HepG2 (cell line): ENCODE measurements around the gene RNF38. TPM values are rescaled to one million over a fixed set of nuclear protein-coding genes. Genes with fewer than 3 reads are reported as not detected.

ENCODE experiments used
- ATAC-seq: fragments of 200-7000 bp; cut with Tn5 transposase; 3 replicates; pipeline ENCODE4 v1.9.1; 2020; ENCODE audit warnings: mild to moderate bottlenecking, moderate library complexity
- BruUV-seq: library from RNA; stranded (reverse); fragments of 400-500 nt; replicated peaks from 2 replicates; lab custom pipeline; 2021; lab: Mats Ljungman, UMichigan
- CTCF ChIA-PET: fragments of 300-600 bp; formaldehyde crosslinking; extraction: SDS; loops from one replicate; lab custom pipeline; 2021; ENCODE audit warnings: low total read pairs, inconsistent platforms, low intra/inter-chr PET ratio; lab: Yijun Ruan, JAX
- POLR2A ChIA-PET: fragments of 350-600 bp; sonication (Branson Sonifier 250); formaldehyde crosslinking; loops from one replicate; lab custom pipeline; 2020; ENCODE audit warnings: antibody characterized with exemption, inconsistent platforms; lab: Yijun Ruan, JAX
- DNase-seq: peaks from one replicate; pipeline ENCODE4 v3.0.0-alpha.2; 2015; ENCODE audit warnings: low spot score
- FAIRE-seq: peaks from 3 replicates; lab custom pipeline; 2011; peaks lifted over from hg19 to GRCh38; lab: Jason Lieb, UNC
- H2AFZ ChIP-seq: one replicate; pipeline ENCODE4 v1.6.1; 2011; ENCODE audit warnings: low read length, inconsistent platforms
- H3K27ac ChIP-seq: fragments of 300-600 bp; 3 replicates; pipeline ENCODE4 v1.8.0; 2011; ENCODE audit warnings: mixed run types, mild to moderate bottlenecking, mixed read lengths, low read length, inconsistent platforms; ENCODE audit not compliant: insufficient read depth; ENCODE audit errors: extremely low read length
- H3K27me3 ChIP-seq, 2 experiments: fragments of 200-600 bp in 1 of 2; 2 replicates in 1 of 2; 3 replicates in 1 of 2; pipeline versions ENCODE4 v1.6.0 to v1.8.0; 2011; ENCODE audit warnings: low read length in 2 of 2, mild to moderate bottlenecking in 2 of 2, moderate library complexity in 2 of 2, inconsistent platforms in 1 of 2; ENCODE audit not compliant: insufficient read depth in 2 of 2, control insufficient read depth in 1 of 2
- H3K36me3 ChIP-seq, 2 experiments: fragments of 200-600 bp in 1 of 2; replicated peaks in 1 of 2; 2 replicates in 1 of 2; 3 replicates in 1 of 2; pipeline versions ENCODE4 v1.5.1 to v1.8.0; 2011; ENCODE audit warnings: low read length in 2 of 2, inconsistent platforms in 1 of 2; ENCODE audit not compliant: insufficient read depth in 2 of 2, control insufficient read depth in 1 of 2
- H3K4me1 ChIP-seq: 2 replicates; pipeline ENCODE4 v1.5.1; 2012; ENCODE audit warnings: low read length, inconsistent platforms; ENCODE audit not compliant: insufficient read depth
- H3K4me2 ChIP-seq: 2 replicates; pipeline ENCODE4 v1.6.0; 2011; ENCODE audit warnings: low read depth, low read length, inconsistent platforms
- H3K4me3 ChIP-seq, 3 experiments: fragments of 200-600 bp in 1 of 3; sonication (generic), shearing (Covaris generic) in 1 of 3; replicated peaks in 1 of 3; 2 replicates each; pipeline ENCODE4 v1.5.1; 2011 to 2016; ENCODE audit warnings: low read length in 3 of 3, inconsistent platforms in 2 of 3, low read depth in 2 of 3, mild to moderate bottlenecking in 2 of 3, control low read depth in 1 of 3, mixed read lengths in 1 of 3; ENCODE audit not compliant: insufficient read depth in 1 of 3
- H3K79me2 ChIP-seq: one replicate; pipeline ENCODE4 v1.6.1; 2011; ENCODE audit warnings: low read length, inconsistent platforms; ENCODE audit not compliant: insufficient read depth
- H3K9ac ChIP-seq: 2 replicates; pipeline ENCODE4 v1.6.0; 2011; ENCODE audit warnings: mild to moderate bottlenecking, low read depth, low read length, inconsistent platforms; ENCODE audit not compliant: insufficient read depth
- H3K9me3 ChIP-seq: 2 replicates; pipeline ENCODE4 v1.5.1; 2012; ENCODE audit warnings: mild to moderate bottlenecking, low read length
- H4K20me1 ChIP-seq: 2 replicates; pipeline ENCODE4 v1.6.0; 2011; ENCODE audit warnings: inconsistent platforms, mild to moderate bottlenecking, low read length, moderate library complexity; ENCODE audit not compliant: insufficient read depth
- CBX2 ChIP-seq, 2 experiments: fragments of 200-600 bp in 1 of 2; sonication (generic); formaldehyde crosslinking in 1 of 2; IDR thresholded peaks; 2 replicates each; pipeline versions ENCODE4 v1.7.0 to v1.8.1; 2018 to 2022; ENCODE audit warnings: low read depth in 2 of 2, low read length in 1 of 2, mild to moderate bottlenecking in 1 of 2, missing genetic modification reagents in 1 of 2
- DMTF1 ChIP-seq: sonication (generic); formaldehyde crosslinking; IDR thresholded peaks from 2 replicates; pipeline ENCODE4 v1.4.0; 2020; ENCODE audit warnings: mild to moderate bottlenecking, missing genetic modification reagents
- ESRRA ChIP-seq: sonication (generic); formaldehyde crosslinking; IDR thresholded peaks from 2 replicates; pipeline ENCODE4 v1.5.1; 2020; ENCODE audit warnings: mild to moderate bottlenecking, low read depth, missing genetic modification reagents
- EZH2 ChIP-seq: conservative IDR thresholded peaks from 2 replicates; pipeline ENCODE4 v1.6.1; 2012; ENCODE audit warnings: mild to moderate bottlenecking, low read depth, low read length, moderate library complexity
- GMEB2 ChIP-seq: IDR thresholded peaks from 2 replicates; pipeline ENCODE4 v1.6.1; 2016; ENCODE audit warnings: missing biosample characterization, missing genetic modification reagents, low read depth
- KLF11 ChIP-seq: IDR thresholded peaks from 2 replicates; pipeline ENCODE4 v1.6.1; 2016; ENCODE audit warnings: missing compliant biosample characterization
- NR2F1 ChIP-seq, 2 experiments: fragments of 450-650 bp in 1 of 2; formaldehyde crosslinking in 1 of 2; IDR thresholded peaks; 2 replicates each; pipeline versions ENCODE4 v1.5.0 to v1.6.1; 2016 to 2020; ENCODE audit warnings: mild to moderate bottlenecking in 1 of 2, missing compliant biosample characterization in 1 of 2, missing genetic modification reagents in 1 of 2, moderate library complexity in 1 of 2
- THAP8 ChIP-seq: sonication (generic); formaldehyde crosslinking; IDR thresholded peaks from 2 replicates; pipeline ENCODE4 v1.5.1; 2020; ENCODE audit warnings: missing genetic modification reagents, mild to moderate bottlenecking, borderline replicate concordance
- YEATS2 ChIP-seq: sonication (generic); formaldehyde crosslinking; IDR thresholded peaks from 2 replicates; pipeline ENCODE4 v1.4.0; 2020; ENCODE audit warnings: missing genetic modification reagents, borderline replicate concordance
- ZNF17 ChIP-seq: sonication (generic); formaldehyde crosslinking; IDR thresholded peaks from 2 replicates; pipeline ENCODE4 v1.5.0; 2020; ENCODE audit warnings: mild to moderate bottlenecking, missing genetic modification reagents
- ZNF234 ChIP-seq: sonication (generic); formaldehyde crosslinking; conservative IDR thresholded peaks from 2 replicates; pipeline ENCODE4 v1.5.1; 2020; ENCODE audit warnings: mild to moderate bottlenecking, missing genetic modification reagents
- ZNF878 ChIP-seq: sonication (generic); formaldehyde crosslinking; IDR thresholded peaks from 2 replicates; pipeline ENCODE4 v1.8.1; 2023; ENCODE audit warnings: mild to moderate bottlenecking, missing genetic modification reagents, moderate library complexity
- WGBS: methylation state at CpG from one replicate; pipeline ENCODE4 v1.1.6; 2017; ENCODE audit warnings: low lambda C conversion rate; 5-methylcytosine and 5-hydroxymethylcytosine counted together
- in situ Hi-C: cut with HindIII; loops from 2 replicates; pipeline ENCODE4 v1.10.0; 2017; ENCODE audit warnings: low pct_unique_long_range_greater_than_20kb; ENCODE audit not compliant: extremely low pct_ligation_motif_present
- intact Hi-C: fragments of 100-400 bp; cut with micrococcal nuclease; formaldehyde crosslinking; loops from one replicate; pipeline ENCODE4 v1.10.0; 2022; ENCODE audit not compliant: unreplicated experiment
- polyA plus RNA-seq, 8 experiments: library from polyadenylated mRNA; depleted of rRNA in 3 of 8; stranded (reverse) in 7 of 8; unstranded in 1 of 8; fragments of >200 nt; fragmentation: Illumina TruSeq in 4 of 8; extraction: Trizol in 4 of 8; gene quantifications; 2 replicates each; pipeline versions ENCODE4 v1.2.1 to v1.2.3, GENCODE V29; 2011 to 2016; ENCODE audit warnings: low read depth in 4 of 8, missing spikeins in 1 of 8, mixed read lengths in 1 of 8; ENCODE audit not compliant: insufficient read depth in 1 of 8
- total RNA-seq, 5 experiments: library from RNA; depleted of rRNA; stranded (reverse); fragments of >200 nt; fragmentation: Illumina TruSeq; extraction: Trizol; gene quantifications; 2 replicates each; pipeline ENCODE4 v1.2.3, GENCODE V29; 2016; ENCODE audit warnings: low read depth in 1 of 5

The RNF38 gene
- total and polyA plus RNA-seq, 2 of the 13 experiments (the other 11 are each of a cell fraction or from before 2014, with no cell fraction given): 9.1 to 32.1 TPM

GRCh38 chr9:36363448-36363847 is 36.6 kb downstream of the RNF38 start (continued):
- TF ChIP-seq EZH2 (no peak), ESRRA (no peak), GMEB2 (no peak), DMTF1 (no peak), CBX2 (IDR thresholded peaks at IDR 0.05; ENCODE audit: low read depth, low read length) (no peak), CBX2 (CRISPR knock-in tag; IDR thresholded peaks at IDR 0.05; ENCODE audit: low read depth) (no peak), ZNF234 (CRISPR knock-in tag) (no peak), NR2F1 (CRISPR knock-in tag; IDR thresholded peaks at IDR 0.05) (no peak), YEATS2 (no peak), ZNF17 (CRISPR knock-in tag) (no peak)

GRCh38 chr9:36358486-36358885 is 41.6 kb downstream of the RNF38 start:
- Histone ChIP-seq H3K36me3 (peaks cover 8 to 54% of the 10 kb centered on the region in 2 experiments), H3K4me3 (no peak overlapping the region), H2AFZ (no peak overlapping the region), H3K9ac (no peak overlapping the region), H4K20me1 (no peaks in the 10 kb centered on the region), H3K9me3 (no peaks in the 10 kb centered on the region), H3K27me3 (no peaks in the 10 kb centered on the region), H3K4me2 (no peak overlapping the region), H3K79me2 (no peaks in the 10 kb centered on the region), H3K27ac (no peak overlapping the region), H3K4me1 (no peaks in the 10 kb centered on the region)
- ChIA-PET CTCF (no interaction called here), POLR2A (no interaction called here)
- TF ChIP-seq KLF11 (CRISPR knock-in tag): no peak
- TF ChIP-seq ZNF878: no peak
- no peak for TF ChIP-seq THAP8
- ATAC-seq (no peak), DNase-seq (no peak), FAIRE-seq (no peak)
- intact Hi-C loops: no loop called here
- in situ Hi-C loops: no loop called here
- WGBS: 98% methylated on average over 5 of the region's 5 CpGs
- BruUV-seq: no TSS peak
